MM.1S (cell line): ENCODE data around the gene BHLHE41.

ENCODE experiments used
- CTCF ChIP-seq: fragments of 300-600 bp; sonication (generic); IDR thresholded peaks from 2 replicates; pipeline ENCODE4 v1.5.1; 2016; ENCODE audit warnings: antibody characterized with exemption, low read length, mixed read lengths
- EZH2phosphoT487 ChIP-seq: fragments of 300-600 bp; sonication (generic); IDR thresholded peaks from 2 replicates; pipeline ENCODE4 v1.6.1; 2018; ENCODE audit warnings: antibody characterized with exemption, low read length

- TF ChIP-seq CTCF (no peak), EZH2phosphoT487 (no peak)
These were observed 8.0 kb upstream of the BHLHE41 start for GRCh38 chr12:26132866-26133265.
